Glomerular endothelial cell (primary cell): ENCODE measurements around the gene IER5. TPM values are rescaled to one million over a fixed set of nuclear protein-coding genes. Genes with fewer than 3 reads are reported as not detected.
"Not testable (repeated sequence)": the region's sequence is repeated elsewhere in the genome, so short reads cannot be mapped to it uniquely, and the experiment has no call there.

ENCODE experiments used
- DNase-seq: peaks from one replicate; pipeline ENCODE4 v3.0.0-alpha.2; 2011; ENCODE audit warnings: low read depth, low spot score; ENCODE audit errors: extremely low read depth
- total RNA-seq: library from RNA; depleted of rRNA; stranded (reverse); fragments of >200 nt; gene quantifications from 2 replicates; pipeline ENCODE4 v1.2.3, GENCODE V29; 2015

IER5 gene
- 12.6 and 28.5 TPM in 2 replicates for total RNA-seq

- DNase-seq, result no peak
Measured at GRCh38 chr1:181088079-181089016, at the start of gene IER5. Gene IER5 (plus strand): TSS chr1:181088700. CDS start chr1:181088903, 203 bp downstream.

GRCh38 chr1:181040284-181040865, 48.1 kb upstream of the IER5 start:
- no peak for DNase-seq

- no peak for DNase-seq
Measured at GRCh38 chr1:181043025-181043888, 45.2 kb upstream of the IER5 start.

GRCh38 chr1:181044449-181044966, 44.0 kb upstream of the IER5 start:
- DNase-seq, result no peak

GRCh38 chr1:181045946-181046345, 42.6 kb upstream of the IER5 start:
- not testable (repeated sequence) for DNase-seq

- DNase-seq, result no peak
Measured at GRCh38 chr1:181049378-181049777, 39.1 kb upstream of the IER5 start.

- DNase-seq, result no peak
Measured at GRCh38 chr1:181050922-181051321, 37.6 kb upstream of the IER5 start.

- no peak for DNase-seq
Measured at GRCh38 chr1:181056560-181056959, 31.9 kb upstream of the IER5 start.

- DNase-seq, result no peak
Measured at GRCh38 chr1:181057079-181057478, 31.4 kb upstream of the IER5 start.

- no peak for DNase-seq
Measured at GRCh38 chr1:181059435-181059834, 29.1 kb upstream of the IER5 start.

- no peak for DNase-seq
Measured at GRCh38 chr1:181060066-181060465, 28.4 kb upstream of the IER5 start.

- DNase-seq, result not testable (repeated sequence)
Measured at GRCh38 chr1:181060947-181061346, 27.6 kb upstream of the IER5 start.

- DNase-seq, result no peak
Measured at GRCh38 chr1:181061487-181061886, 27.0 kb upstream of the IER5 start.

- no peak for DNase-seq
Measured at GRCh38 chr1:181061891-181062835, 26.3 kb upstream of the IER5 start.

- no peak for DNase-seq
Measured at GRCh38 chr1:181062836-181063428, 25.6 kb upstream of the IER5 start.

- no peak for DNase-seq
Measured at GRCh38 chr1:181064011-181064623, 24.4 kb upstream of the IER5 start.

GRCh38 chr1:181064702-181065101, 23.8 kb upstream of the IER5 start:
- no peak for DNase-seq

GRCh38 chr1:181073638-181074037, 14.9 kb upstream of the IER5 start:
- no peak for DNase-seq

- no peak for DNase-seq
Measured at GRCh38 chr1:181075766-181076350, 12.6 kb upstream of the IER5 start.
